Right ventricle myocardium superior (tissue), 1 donor: ENCODE results near the gene PRKAR1A. TPM values are rescaled to one million over a fixed set of nuclear protein-coding genes. Genes with fewer than 3 reads are reported as not detected.
"Not testable (repeated sequence)": the region's sequence is repeated elsewhere in the genome, so short reads cannot be mapped to it uniquely, and the experiment has no call there.

ENCODE experiments used
- ATAC-seq: fragments of 200-7000 bp; cut with Tn5 transposase; one replicate; pipeline ENCODE4 v1.9.1; 2020; ENCODE audit warnings: mild to moderate bottlenecking; ENCODE audit not compliant: poor library complexity
- DNase-seq: peaks from one replicate; pipeline ENCODE4 v3.0.0-alpha.2; 2020
- intact Hi-C: fragments of 100-400 bp; cut with DNase I; formaldehyde crosslinking; loops from one replicate; pipeline ENCODE4 v1.11.2; 2022
- long read RNA-seq: library from polyadenylated mRNA; unstranded; transcript quantifications from one replicate; pipeline ENCODE4 v2.0.0, GENCODE V29; 2021
- total RNA-seq: library from RNA; stranded (reverse); fragmentation: NEBNext Ultra II Directional; extraction: Animal tissue kit (Norgen Biotek cat#: 25700); gene quantifications from one replicate; pipeline ENCODE4 v1.2.1, GENCODE V29; 2021
- donor health status: DM: no; HTN: yes; CAD: no; lungs with severe emphysema.

Gene PRKAR1A
- 607 TPM for total RNA-seq
- long read RNA-seq, full-length matches to known transcripts = 1,169 of 1,376 reads
- long read RNA-seq, partial matches to known transcripts = 86 of 1,376 reads
- long read RNA-seq, other reads (novel, unspliced or antisense) = 121 of 1,376 reads

- ATAC-seq (peak; percentile 94), DNase-seq (peak; percentile 97)
- intact Hi-C loops = loop anchor here (5.0 kb wide), 1 partner anchor 45 kb away; no protein-coding TSS in a partner anchor
Measured at GRCh38 chr17:68512247-68512959, at the start of gene PRKAR1A. Gene PRKAR1A, plus strand, starts transcription at chr17:68512430. Its CDS starts 2,970 bp downstream, at chr17:68515400.

GRCh38 chr17:68463211-68464019, 48.8 kb upstream of the PRKAR1A start:
- intact Hi-C loops = loop anchor here (10.0 kb wide), 1 partner anchor 289 kb away; no protein-coding TSS in a partner anchor
- ATAC-seq (no peak), DNase-seq (no peak)

- ATAC-seq (peak; percentile 81), DNase-seq (no peak)
- intact Hi-C loops = loop anchor here (5.0 to 10.0 kb wide), 2 partner anchors 44 to 294 kb away; partner anchors contain the start of gene PRKAR1A
Measured at GRCh38 chr17:68468334-68468733, 43.9 kb upstream of the PRKAR1A start.

- ATAC-seq = peak; percentile 38
Measured at GRCh38 chr17:68468788-68469187, 43.4 kb upstream of the PRKAR1A start.

GRCh38 chr17:68470961-68471360, 41.3 kb upstream of the PRKAR1A start:
- intact Hi-C loops = no loop called here

More at GRCh38 chr17:68468788-68469187, 43.4 kb upstream of the PRKAR1A start:
- intact Hi-C loops = loop anchor here (5.0 to 10.0 kb wide), 2 partner anchors 44 to 294 kb away; partner anchors contain the start of gene PRKAR1A
- DNase-seq = no peak

GRCh38 chr17:68480885-68481284, 31.3 kb upstream of the PRKAR1A start:
- no peak for ATAC-seq
- intact Hi-C loops = no loop called here

More at GRCh38 chr17:68470961-68471360, 41.3 kb upstream of the PRKAR1A start:
- DNase-seq = no peak
- ATAC-seq = no peak

GRCh38 chr17:68482576-68483041, 29.6 kb upstream of the PRKAR1A start:
- no peak for ATAC-seq
- DNase-seq = no peak
- intact Hi-C loops = no loop called here

More at GRCh38 chr17:68480885-68481284, 31.3 kb upstream of the PRKAR1A start:
- no peak for DNase-seq

GRCh38 chr17:68484458-68484857, 27.8 kb upstream of the PRKAR1A start:
- ATAC-seq (no peak), DNase-seq (no peak)
- intact Hi-C loops = no loop called here

- intact Hi-C loops = no loop called here
- DNase-seq = no peak
- no peak for ATAC-seq
Measured at GRCh38 chr17:68489919-68490318, 22.3 kb upstream of the PRKAR1A start.

GRCh38 chr17:68491381-68492231, 20.6 kb upstream of the PRKAR1A start:
- intact Hi-C loops = no loop called here
- ATAC-seq (peak; percentile 68), DNase-seq (peak; percentile 70)

GRCh38 chr17:68492394-68493054, 19.7 kb upstream of the PRKAR1A start:
- intact Hi-C loops, DNase-seq: not testable (repeated sequence)
- peak; percentile 6 for ATAC-seq

GRCh38 chr17:68495081-68495480, 17.1 kb upstream of the PRKAR1A start:
- no peak for ATAC-seq
- no peak for DNase-seq
- intact Hi-C loops = no loop called here

- DNase-seq (no peak), ATAC-seq (peak; percentile 42)
- intact Hi-C loops = no loop called here
Measured at GRCh38 chr17:68497885-68498319, 14.3 kb upstream of the PRKAR1A start.

GRCh38 chr17:68498479-68499326, 13.5 kb upstream of the PRKAR1A start:
- intact Hi-C loops = no loop called here
- peak; percentile 56 for DNase-seq
- ATAC-seq = peak; percentile 92

- DNase-seq (no peak), ATAC-seq (no peak)
- intact Hi-C loops = no loop called here
Measured at GRCh38 chr17:68499587-68499986, 12.6 kb upstream of the PRKAR1A start.

- intact Hi-C loops = no loop called here
- ATAC-seq (no peak), DNase-seq (no peak)
Measured at GRCh38 chr17:68501074-68501473, 11.2 kb upstream of the PRKAR1A start.

- no peak for ATAC-seq
- intact Hi-C loops = no loop called here
Measured at GRCh38 chr17:68505951-68506350, 6.3 kb upstream of the PRKAR1A start.

More at GRCh38 chr17:68505951-68506350, 6.3 kb upstream of the PRKAR1A start:
- DNase-seq = no peak
